Measurements from ENCODE around the gene ADD1.

ADD1 gene

DNA sequence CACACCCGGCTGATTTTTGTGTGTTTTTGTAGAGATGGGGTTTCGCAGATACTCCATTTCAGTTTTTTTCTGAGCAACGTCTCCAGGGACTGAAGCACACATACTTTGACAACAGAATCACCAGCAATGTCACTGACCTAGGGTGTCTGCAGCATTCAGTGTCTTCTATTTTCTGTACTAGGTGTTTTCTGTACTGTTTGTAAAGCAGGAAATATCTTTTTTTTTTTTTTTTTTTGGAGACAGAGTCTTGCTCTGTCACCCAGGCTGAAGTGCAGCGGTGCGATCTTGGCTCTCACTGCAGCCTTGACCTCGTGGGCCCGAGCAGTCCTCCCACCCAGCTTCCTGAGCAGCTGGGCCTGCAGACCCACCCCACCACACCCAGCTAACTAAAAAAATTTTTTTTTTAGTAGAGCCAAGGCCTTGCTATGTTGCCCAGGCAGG is 8.9 kb downstream of the ADD1 start:
- H3K4me3 ChIP-seq (ENCODE audit: low read depth, low read length) = no peak overlapping the region
- no peak for DNase-seq (ENCODE audit: low read depth)

DNA sequence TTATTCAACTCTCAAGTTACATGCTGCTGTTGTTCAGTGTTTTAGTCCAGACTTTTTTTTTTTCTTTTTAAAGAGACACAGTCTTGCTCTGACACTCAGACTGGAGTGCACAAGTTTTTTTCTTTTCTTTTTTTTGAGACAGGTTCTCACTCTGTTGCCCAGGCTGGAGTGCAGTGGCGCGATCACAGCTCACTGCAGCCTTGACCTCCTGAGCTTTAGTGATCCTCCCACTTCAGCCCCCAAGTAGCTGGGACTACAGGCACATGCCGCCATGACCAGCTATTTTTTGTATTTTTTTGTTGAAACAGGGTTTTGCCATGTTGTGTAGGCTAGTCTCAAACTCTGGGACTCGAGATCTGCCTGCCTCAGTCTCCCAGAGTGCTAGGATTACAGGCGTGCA is 11.9 kb downstream of the ADD1 start:
- H3K4me3 ChIP-seq (ENCODE audit: low read depth, low read length) = no peak overlapping the region

DNA sequence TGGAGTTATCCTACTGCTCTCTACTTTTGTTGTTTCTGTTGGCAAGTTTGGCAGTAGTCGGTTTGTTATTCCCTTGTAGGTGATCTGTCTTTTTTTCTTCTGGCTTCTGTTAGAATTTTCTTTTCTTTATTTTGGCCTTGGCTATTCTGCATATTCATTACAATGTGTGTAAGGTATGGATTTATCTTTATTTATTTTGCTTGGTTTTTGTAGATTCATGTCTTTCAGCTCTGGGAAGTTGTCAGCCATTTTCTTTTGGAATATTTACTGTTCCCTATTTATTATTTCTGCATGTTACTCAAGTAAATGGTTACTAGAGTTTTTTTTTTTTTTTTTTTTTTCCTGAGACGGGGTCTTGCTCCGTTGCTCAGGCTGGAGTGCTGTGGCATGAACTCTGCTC is 12.6 kb downstream of the ADD1 start:
- no peak overlapping the region for H3K4me3 ChIP-seq (ENCODE audit: low read depth, low read length)
- DNase-seq (ENCODE audit: low read depth) = no peak

More for the DNA sequence above, 11.9 kb downstream of the ADD1 start:
- DNase-seq (ENCODE audit: low read depth) = no peak

DNA sequence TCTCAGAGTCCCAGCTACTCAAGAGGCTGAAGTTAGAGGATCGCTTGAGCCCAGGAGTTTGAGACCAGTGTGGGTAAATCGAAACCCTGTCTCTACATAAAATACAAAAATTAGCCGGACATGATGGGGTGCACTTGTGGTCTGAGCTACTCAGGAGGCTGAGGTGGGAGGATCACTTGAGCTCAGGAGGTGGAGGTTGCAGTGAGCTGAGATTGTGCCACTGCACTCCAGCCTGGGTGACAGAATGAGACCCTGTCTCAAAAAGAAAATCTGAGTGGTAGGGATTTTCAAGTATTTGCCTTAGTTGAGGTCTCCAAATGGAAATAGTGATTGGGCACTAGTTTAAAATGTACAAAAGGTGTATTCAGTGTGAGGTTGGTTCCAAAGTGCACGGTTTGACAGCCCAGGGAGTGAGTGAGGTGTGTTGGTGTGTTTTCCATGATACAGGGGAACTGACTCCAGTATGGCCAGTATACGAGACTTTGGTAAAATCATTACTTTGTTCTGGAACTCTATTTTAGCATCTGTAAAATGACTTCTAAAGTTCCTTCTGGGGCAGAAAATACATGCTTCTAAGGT is 13.8 kb downstream of the ADD1 start:
- DNase-seq (ENCODE audit: low read depth) = no peak

DNA sequence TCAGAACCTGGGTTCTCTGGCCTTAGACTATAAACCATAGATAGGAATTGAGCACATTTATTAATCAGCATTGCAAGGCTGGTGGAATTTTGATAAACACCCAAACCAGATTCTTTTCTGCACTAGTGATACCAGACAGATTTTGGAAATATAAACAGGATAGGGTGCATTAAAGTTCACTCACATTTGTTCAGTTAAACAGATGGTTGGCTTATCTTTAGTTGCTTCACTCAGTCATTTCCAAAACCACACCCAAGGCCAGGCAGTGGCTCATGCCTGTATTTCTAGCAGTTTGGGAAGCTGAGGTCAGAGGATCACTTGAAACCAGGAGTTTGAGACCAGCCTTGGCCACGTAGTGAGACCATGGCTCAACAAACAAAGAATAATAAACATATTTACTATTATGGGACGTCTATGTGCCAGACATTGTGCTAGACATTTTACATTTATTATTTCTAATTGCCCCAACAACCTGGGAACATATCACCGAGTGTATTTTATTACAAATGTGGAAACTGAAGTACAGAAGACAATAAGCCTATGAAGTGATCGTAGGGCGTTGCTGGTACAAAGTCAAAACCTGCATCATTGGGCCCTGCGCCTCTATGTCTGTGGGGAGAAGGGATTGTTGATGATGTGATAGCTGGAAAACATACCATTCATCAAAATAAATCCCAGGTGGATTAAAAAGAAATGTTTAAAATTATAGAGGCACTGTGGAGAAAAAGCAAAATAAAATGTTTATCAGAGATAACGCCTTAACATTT is 15.0 kb downstream of the ADD1 start:
- no peak for DNase-seq (ENCODE audit: low read depth)
- no peak overlapping the region for H3K4me3 ChIP-seq (ENCODE audit: low read depth, low read length)

More for the DNA sequence above, 13.8 kb downstream of the ADD1 start:
- H3K4me3 ChIP-seq (ENCODE audit: low read depth, low read length) = no peak overlapping the region

DNA sequence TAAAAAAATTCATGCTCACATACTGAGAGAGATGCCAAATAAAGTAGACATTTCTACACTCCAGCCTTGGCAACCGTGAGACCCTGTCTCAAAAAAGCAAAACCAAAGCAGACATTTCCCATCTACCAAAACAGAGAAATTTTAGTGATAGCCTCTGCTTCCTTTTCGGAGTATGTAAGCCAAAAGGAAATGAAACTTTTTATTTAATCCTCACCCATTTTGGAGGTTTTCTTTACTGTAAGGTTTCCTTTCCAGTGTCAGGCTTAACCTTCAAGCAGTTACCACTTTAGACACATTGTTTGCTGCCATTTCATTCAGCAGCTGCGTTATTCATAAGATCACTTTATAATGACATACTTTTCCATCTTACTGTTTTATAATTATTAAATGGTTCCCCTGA is 15.9 kb downstream of the ADD1 start:
- no peak for DNase-seq (ENCODE audit: low read depth)
- H3K4me3 ChIP-seq (ENCODE audit: low read depth, low read length) = no peak overlapping the region

DNA sequence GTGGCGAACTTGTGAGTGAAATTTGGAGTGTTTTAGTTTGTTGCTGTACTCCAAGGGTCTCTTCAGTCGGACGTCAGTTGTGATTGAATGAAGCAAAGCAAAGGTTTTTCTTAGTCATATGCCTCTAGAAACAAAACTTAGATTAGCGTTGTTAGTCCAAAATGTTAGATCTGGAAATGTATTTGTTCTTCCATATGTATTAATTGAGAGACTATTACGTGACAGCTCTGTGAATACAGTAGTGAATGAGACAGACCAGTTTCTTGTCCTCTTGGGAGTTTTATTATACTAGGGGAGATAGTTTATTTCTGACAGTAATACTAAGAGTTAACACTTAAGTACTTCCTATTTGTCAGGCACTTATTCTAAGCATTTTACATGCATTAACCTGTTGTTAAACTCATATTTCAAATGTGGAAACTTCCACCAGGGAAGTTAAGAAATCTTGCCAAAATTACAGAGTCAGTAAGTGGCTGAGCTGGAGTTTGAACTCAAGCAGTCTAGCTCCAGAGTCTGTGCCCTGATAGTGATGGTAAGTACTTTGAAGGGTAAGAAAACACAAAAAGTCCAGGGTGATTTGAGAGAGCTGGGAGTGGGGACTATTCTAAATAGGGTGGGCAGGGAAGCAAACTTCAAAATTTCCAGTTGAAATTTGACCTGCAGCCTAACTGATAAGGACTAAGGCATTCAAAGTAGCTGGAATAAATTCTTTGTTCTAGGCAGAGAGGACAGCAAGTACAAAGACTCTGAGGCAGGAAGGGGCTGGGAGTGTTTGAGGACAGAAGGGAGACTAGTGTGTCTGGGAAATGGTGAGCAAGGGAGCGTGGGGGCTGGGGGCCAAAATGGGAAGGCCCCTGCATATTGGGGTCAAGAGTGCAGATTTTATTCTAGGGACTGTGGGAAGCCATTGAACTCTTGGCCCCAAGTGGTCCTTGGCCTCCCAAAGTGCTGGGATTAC is 17.0 kb downstream of the ADD1 start:
- DNase-seq (ENCODE audit: low read depth) = no peak
- H3K4me3 ChIP-seq (ENCODE audit: low read depth, low read length) = no peak overlapping the region

DNA sequence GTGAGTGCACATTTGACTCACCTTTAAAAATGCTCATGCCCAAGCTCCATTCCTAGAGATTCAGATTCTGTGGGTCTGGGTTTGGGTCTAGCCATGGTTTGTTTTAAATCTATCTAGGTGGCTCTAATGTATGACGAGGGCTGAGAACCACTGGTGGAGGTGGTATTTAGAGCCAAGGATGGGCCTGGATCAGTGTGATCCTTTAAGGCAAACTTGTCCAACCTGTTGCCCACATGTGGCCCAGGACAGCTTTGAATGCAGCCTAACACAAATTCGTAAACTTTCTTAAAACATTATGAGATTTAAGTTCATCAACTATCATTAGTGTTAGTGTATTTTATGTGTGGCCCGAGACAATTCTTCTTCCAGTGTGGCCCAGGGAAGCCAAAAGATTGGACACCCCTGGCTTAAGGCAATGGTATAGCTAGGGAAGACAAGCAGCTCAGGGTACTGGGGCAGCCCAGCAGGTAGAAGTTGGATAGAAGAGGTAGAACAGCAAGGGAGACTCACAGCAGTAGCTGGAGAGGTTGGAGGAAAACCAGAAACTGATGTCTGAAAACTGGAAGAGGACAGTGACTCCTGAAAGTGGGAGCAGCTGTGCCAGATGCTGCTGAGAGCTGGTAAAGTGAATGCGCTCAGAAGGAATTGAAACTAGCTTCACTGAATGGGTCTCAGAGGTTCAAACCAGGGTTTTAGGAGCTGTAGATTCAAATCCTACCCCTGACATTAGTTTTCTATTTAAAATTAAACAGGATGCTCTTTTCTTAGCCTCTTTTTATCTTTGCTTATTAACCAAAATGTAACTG is 18.2 kb downstream of the ADD1 start:
- H3K4me3 ChIP-seq (ENCODE audit: low read depth, low read length) = no peak overlapping the region
- no peak for DNase-seq (ENCODE audit: low read depth)

DNA sequence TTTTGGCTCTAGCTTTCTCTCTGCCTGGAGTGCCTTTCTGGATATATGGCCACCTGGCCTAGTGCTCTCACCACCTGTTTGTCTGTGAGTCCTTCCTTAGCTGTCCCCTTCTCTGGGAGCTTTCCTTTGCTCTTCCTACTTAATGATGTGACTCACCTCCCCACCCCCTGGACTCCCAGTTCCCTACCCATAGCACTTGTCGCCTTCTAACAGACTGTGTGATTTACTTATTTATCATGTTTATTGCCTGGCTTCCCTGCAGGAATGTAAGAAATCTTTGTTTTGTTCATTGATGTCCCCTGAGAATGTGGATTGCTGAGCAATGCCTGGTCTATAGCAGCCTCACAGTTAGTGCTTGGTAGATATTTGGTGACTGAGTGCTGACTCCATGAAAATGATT is 18.9 kb downstream of the ADD1 start:
- DNase-seq (ENCODE audit: low read depth) = no peak

DNA sequence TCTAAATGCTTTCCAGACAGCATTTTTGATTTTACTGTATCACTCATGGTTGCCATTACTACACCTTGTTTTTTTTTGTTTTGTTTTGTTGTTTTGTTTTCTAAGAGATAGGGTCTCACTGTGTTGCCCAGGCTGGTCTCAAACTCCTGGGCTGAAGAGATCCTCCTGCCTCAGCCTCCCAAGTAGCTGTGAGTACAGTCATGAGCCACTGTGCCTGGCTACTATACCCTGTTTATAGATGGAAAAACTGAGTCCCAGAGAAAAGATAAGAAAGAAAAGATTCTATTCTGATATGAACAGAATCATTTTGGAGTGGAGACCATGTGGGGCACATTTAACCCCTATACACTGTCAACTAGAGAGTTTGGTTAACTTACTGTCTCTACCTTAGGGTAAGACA is 20.0 kb downstream of the ADD1 start:
- no peak for DNase-seq (ENCODE audit: low read depth)
- H3K4me3 ChIP-seq (ENCODE audit: low read depth, low read length) = no peak overlapping the region

More for the DNA sequence above, 18.9 kb downstream of the ADD1 start:
- H3K4me3 ChIP-seq (ENCODE audit: low read depth, low read length) = no peak overlapping the region

DNA sequence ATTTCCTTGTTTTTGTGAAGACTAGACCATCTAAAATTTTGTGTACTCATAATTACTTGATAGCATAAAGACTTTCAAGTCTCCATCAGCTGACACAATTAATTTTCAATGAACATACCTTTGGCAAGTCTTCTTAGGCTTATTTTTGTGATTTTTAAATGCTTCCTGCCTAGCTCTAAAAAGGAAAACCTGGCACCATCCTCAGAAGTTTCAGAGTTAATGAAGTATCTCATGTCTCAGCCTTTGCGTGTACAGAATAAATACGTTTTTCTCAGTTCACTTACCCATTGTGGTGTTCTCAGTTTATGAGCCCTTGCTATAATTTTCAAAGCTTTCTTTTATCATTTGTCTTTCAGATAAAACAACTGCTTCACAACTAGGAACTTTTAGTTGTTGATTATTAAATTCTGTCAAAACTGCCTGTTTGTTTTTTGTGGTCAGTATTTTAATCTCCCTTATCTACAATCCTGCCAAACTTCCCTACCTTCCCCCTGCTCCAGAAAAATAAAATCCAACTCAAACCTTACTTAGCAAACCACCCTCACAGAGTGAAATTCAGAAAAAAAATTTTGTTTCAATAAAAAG is 21.6 kb downstream of the ADD1 start:
- no peak for DNase-seq (ENCODE audit: low read depth)
- H3K4me3 ChIP-seq (ENCODE audit: low read depth, low read length) = no peak overlapping the region

DNA sequence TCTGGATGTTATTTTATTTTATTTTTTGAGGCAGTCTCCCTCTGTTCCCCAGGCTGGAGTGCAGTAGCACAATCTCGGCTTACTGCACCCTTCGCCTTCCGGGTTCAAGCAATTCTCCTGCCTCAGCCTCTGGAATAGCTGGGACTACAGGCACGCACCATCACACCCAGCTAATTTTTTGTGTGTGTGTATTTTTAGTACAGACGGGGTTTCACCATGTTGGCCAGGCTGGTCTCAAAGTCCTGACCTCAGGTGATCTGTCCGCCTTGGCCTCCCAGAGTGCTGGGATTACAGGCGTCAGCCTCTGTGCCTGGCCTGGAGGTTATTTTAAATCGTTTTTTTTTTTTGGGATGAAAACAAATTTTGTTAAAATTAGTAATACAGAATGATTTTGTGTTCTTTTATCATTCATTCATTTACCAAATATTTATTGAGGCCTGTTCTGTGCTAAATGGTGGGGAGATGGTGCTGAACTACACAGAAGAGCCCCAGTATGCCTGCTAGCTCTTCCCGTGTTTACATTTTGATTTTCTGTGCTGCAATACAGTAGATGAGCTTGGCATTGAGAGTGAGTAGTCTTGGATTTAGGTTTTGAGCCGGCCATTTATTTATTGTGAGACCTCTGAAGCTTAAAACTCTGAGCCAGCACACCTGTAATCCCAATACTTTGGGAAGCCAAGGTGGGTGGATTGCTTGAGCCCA is 22.7 kb downstream of the ADD1 start:
- H3K4me3 ChIP-seq (ENCODE audit: low read depth, low read length) = no peak overlapping the region
- DNase-seq (ENCODE audit: low read depth) = no peak

DNA sequence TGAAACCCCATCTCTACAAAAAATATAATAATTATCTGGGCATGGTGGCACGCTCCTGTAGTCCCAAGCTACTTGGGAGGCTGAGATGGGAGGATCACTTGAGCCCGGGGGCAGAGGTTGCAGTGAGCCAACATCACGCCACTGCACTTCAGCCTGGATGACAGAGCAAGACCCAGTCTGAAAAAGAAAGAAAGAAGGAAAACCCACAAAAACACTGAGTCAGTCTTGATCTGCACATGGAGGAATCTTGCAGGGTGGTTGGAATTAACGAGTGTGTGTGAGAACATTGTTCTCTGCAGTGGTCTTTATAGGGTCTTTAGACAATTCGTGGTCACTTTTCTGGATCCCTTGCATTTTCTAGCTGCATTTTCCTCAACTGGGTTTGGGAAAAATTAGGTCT is 23.2 kb downstream of the ADD1 start:
- DNase-seq (ENCODE audit: low read depth) = no peak
- H3K4me3 ChIP-seq (ENCODE audit: low read depth, low read length) = no peak overlapping the region

DNA sequence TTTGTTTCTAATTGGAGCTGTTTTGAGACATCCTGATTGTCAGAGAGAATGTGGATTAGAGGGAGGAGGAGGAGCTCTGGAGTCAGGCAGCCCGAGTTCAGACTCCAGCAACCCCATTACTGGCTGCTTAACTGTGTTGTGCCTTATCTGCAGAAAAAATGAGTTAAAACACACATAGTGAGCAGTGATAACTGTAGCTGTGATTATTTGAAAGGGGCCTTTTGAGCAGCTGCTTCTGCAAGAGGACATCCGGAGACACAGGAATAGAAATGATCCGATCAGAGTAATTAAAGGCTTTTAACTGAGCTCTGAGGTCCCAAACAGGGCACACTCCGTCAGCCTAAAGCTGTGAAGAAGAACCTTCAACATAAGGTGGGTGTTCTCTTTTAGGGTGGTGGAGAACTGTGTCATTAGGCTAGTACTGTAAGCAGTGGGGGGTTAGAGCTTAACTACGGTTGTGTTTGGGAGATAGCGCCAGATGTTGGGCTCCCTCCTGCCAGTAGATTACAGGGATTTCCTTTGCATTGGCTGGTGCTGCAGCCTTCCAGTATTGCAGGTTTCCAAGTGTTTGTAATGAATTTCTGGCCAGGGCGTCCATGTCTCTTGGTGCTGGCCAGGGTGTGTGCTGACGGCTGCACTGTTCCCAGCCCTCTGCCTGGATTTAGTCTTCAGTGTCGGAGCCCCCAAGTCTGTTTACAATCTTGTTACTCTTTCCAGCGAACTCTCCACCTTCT is 24.3 kb downstream of the ADD1 start:
- peak overlapping the region; percentile 13 for H3K4me3 ChIP-seq (ENCODE audit: low read depth, low read length)

DNA sequence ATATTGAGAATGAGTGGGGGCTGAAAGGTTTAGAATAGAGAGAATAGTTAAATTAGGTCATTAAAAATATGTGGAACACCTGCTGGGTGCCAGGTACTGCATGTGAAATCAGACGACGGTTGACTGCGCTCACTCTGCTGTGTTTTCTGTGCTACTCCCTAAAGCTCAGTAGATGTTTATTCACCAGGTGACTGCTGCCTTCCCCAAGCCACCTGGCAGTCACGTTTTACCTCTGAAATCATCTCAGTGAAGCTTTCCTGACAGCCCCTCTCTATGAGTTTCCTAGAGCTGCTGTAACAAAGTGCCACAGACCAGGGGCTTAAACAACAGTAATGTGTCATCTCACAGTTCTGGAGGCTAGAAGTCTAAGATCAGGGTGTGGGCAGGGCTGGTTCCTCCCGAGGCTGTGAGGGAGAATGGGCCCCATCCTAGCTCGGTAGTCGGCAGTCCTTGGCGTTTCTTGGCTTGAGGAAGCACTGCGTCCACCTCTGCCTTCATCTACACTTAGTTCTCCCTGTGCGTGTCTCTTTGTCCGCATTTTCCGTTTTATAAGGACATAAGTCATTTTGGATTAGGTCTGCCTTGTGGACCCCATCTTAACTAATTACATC is 25.3 kb downstream of the ADD1 start:
- no peak for DNase-seq (ENCODE audit: low read depth)
- no peak overlapping the region for H3K4me3 ChIP-seq (ENCODE audit: low read depth, low read length)

More for the DNA sequence above, 24.3 kb downstream of the ADD1 start:
- no peak for DNase-seq (ENCODE audit: low read depth)

DNA sequence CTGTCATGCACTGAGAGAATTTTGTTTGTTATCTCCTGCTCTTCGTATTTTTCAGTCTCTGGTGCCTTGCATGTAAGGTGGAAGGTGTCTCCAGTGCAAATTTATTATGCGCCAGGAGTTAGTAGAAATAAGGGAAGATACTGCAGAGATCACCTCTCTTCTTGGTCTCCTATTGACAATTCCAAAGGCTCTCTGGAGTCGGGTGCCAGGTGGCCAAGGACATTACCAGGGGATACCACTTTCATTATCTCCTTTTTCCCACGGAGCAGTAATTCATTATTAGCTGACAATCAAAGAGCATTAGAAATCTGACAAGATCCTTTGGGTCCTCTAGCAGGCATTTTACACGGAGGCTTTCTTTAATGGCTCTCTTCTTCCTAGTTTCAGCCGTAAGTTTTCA is 26.0 kb downstream of the ADD1 start:
- H3K4me3 ChIP-seq (ENCODE audit: low read depth, low read length) = no peak overlapping the region
- DNase-seq (ENCODE audit: low read depth) = no peak

DNA sequence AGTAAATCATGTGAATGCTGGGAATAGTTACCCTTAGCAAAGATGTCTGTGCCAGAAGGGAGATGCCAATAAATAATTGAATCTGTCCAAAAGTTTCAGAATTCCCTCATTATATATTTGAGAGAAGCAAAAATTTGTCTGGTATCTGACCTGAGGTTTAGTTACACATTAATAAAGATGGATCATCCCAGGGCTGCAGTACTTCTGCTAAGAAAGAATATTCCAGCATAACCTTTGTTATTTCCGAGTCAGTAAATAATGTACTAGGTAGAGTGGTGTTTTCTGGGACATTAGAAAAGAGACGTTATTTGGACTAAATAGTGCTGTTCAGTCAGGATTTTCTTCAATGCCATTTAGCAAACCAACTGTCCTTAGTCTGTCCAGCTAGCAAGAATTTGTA is 26.4 kb downstream of the ADD1 start:
- no peak overlapping the region for H3K4me3 ChIP-seq (ENCODE audit: low read depth, low read length)
- no peak for DNase-seq (ENCODE audit: low read depth)
